H4 (cell line): Measurements from ENCODE around the gene ACOT6. TPM values are rescaled to one million over a fixed set of nuclear protein-coding genes. Genes with fewer than 3 reads are reported as not detected.
A peak's percentile ranks its signal among the peaks of the same experiment; 100 is the strongest.
"Not testable (repeated sequence)": the region's sequence is repeated elsewhere in the genome, so short reads cannot be mapped to it uniquely, and the experiment has no call there.

ENCODE experiments used
- DNase-seq: peaks from one replicate; pipeline ENCODE4 v3.0.0-alpha.2; 2015; ENCODE audit warnings: low spot score
- total RNA-seq: library from RNA; depleted of rRNA; stranded (reverse); fragments of >200 nt; shearing (Covaris generic); gene quantifications from 2 replicates; pipeline ENCODE4 v1.2.3, GENCODE V29; 2014

ACOT6 gene
- total RNA-seq, 1 experiment from 2014 or later, result not detected

- DNase-seq, result no peak
Measured at GRCh38 chr14:73599499-73599898, 12.8 kb upstream of the ACOT6 start.

GRCh38 chr14:73602994-73603393 is 9.3 kb upstream of the ACOT6 start:
- no peak for DNase-seq

GRCh38 chr14:73606271-73606670 is 6.0 kb upstream of the ACOT6 start:
- DNase-seq, result no peak

- DNase-seq, result no peak
Measured at GRCh38 chr14:73607241-73607640, 5.1 kb upstream of the ACOT6 start.

GRCh38 chr14:73610687-73611086 is 1.6 kb upstream of the ACOT6 start:
- DNase-seq, result peak; percentile 39

- DNase-seq, result no peak
Measured at GRCh38 chr14:73613046-73613383, 698 bp downstream of the ACOT6 start.

GRCh38 chr14:73613419-73613963 is 1.2 kb downstream of the ACOT6 start:
- DNase-seq, result no peak

- no peak for DNase-seq
Measured at GRCh38 chr14:73616831-73617230, 4.5 kb downstream of the ACOT6 start.

GRCh38 chr14:73619524-73619923 is 7.2 kb downstream of the ACOT6 start:
- no peak for DNase-seq

GRCh38 chr14:73620268-73620667 is 8.0 kb downstream of the ACOT6 start:
- DNase-seq, result no peak

GRCh38 chr14:73623504-73624054 is 11.3 kb downstream of the ACOT6 start:
- no peak for DNase-seq

GRCh38 chr14:73625706-73626105 is 13.4 kb downstream of the ACOT6 start:
- no peak for DNase-seq

- DNase-seq, result no peak
Measured at GRCh38 chr14:73627151-73627558, 14.8 kb downstream of the ACOT6 start.

GRCh38 chr14:73630009-73630780 is 17.9 kb downstream of the ACOT6 start:
- DNase-seq, result no peak

GRCh38 chr14:73633116-73634010 is 21.0 kb downstream of the ACOT6 start:
- peak; percentile 42 for DNase-seq

GRCh38 chr14:73634011-73634833 is 21.9 kb downstream of the ACOT6 start:
- no peak for DNase-seq

GRCh38 chr14:73636355-73636754 is 24.0 kb downstream of the ACOT6 start:
- not testable (repeated sequence) for DNase-seq

GRCh38 chr14:73637830-73638229 is 25.5 kb downstream of the ACOT6 start:
- no peak for DNase-seq

- DNase-seq, result no peak
Measured at GRCh38 chr14:73640796-73641365, 28.6 kb downstream of the ACOT6 start.

GRCh38 chr14:73644531-73645247 is 32.4 kb downstream of the ACOT6 start, which contains the start of gene DNAL1:
TSS of gene DNAL1 (plus strand) at chr14:73644986. CDS start at chr14:73645040, 54 bp downstream.
- peak; percentile 82 for DNase-seq
